Effector memory CD8-positive, alpha-beta T cell (primary cell): Measurements from ENCODE around the gene SWAP70.

Experiments
- ATAC-seq: fragments of 150-1000 bp; cut with Tn5 transposase; replicated peaks from 2 replicates; pipeline ENCODE4 v1.10.0; 2021; ENCODE audit warnings: mild to moderate bottlenecking, moderate library complexity
- DNase-seq, 3 experiments: peaks; one replicate each; pipeline ENCODE4 v3.0.0; 2021
- H3K27ac Mint-ChIP-seq, 2 donors: one replicate each; pipeline ENCODE4 v1.8.0; 2022; ENCODE audit warnings: mild to moderate bottlenecking in 2 of 2, mixed read lengths in 2 of 2, moderate library complexity in 2 of 2
- H3K27me3 Mint-ChIP-seq, 2 donors: one replicate each; pipeline ENCODE4 v1.8.0; 2022; ENCODE audit warnings: mixed read lengths in 2 of 2
- H3K36me3 Mint-ChIP-seq: one replicate; pipeline ENCODE4 v1.8.0; 2022; ENCODE audit warnings: mild to moderate bottlenecking, moderate library complexity, mixed read lengths; ENCODE audit not compliant: insufficient read depth
- H3K4me1 Mint-ChIP-seq, 2 donors: one replicate each; pipeline ENCODE4 v1.8.0; 2022; ENCODE audit warnings: low read depth in 2 of 2, mixed read lengths in 2 of 2
- H3K4me3 Mint-ChIP-seq, 2 donors: one replicate each; pipeline ENCODE4 v1.8.0; 2022; ENCODE audit warnings: mild to moderate bottlenecking in 2 of 2, mixed read lengths in 2 of 2, moderate library complexity in 2 of 2
- H3K9me3 Mint-ChIP-seq, 2 donors: one replicate each; pipeline ENCODE4 v1.8.0; 2022; ENCODE audit warnings: mixed read lengths in 2 of 2

Gene SWAP70

DNA sequence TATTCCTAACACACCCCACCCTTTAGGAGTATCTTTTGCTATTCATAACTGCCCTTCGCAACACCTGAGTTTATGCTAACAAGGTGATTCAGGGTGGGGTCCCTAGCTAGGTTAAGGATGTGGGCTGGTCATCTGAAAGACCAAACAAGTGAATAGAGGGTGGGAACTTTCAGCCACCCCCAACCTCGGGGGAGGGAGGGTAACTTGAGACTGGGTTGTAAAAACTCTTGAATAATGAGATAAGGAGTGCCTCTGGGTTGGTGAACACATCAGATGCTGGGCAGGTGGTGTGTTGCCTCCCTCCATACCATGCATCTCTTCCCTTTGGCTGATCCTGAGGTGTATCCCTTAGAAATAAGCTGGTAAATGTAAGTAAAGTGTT, 111.5 kb downstream of the SWAP70 start:
- Mint-ChIP-seq H3K4me1 (no peaks in the 10 kb centered on the region), H3K9me3 (no peaks in the 10 kb centered on the region), H3K4me3 (no peak overlapping the region), H3K27me3 (no peaks in the 10 kb centered on the region), H3K27ac (no peak overlapping the region), H3K36me3 (no peaks in the 10 kb centered on the region)
- ATAC-seq = no peak
- no peak for DNase-seq

DNA sequence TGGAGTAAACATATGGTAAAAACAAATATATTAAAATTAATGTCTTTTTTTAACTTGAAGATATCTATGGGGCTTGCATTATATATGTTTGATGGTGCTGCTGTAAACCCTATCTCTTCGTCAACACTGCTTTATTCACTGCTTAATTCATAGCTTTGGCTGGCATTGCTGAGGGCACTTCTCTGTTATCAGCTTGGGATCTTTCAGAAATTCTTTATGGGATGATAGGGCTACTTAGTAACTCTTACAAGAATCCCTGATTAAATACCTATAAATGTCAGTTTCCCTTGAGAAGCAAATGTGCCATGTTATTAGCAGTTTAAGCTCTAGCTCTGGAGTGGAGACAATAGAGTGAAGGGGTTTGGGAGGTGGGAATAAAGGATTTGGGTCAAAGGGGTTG, 112.3 kb downstream of the SWAP70 start:
- Mint-ChIP-seq H3K27me3 (no peaks in the 10 kb centered on the region), H3K4me1 (no peaks in the 10 kb centered on the region), H3K4me3 (no peak overlapping the region), H3K27ac (no peak overlapping the region), H3K9me3 (no peaks in the 10 kb centered on the region), H3K36me3 (peaks cover 4% of the 10 kb centered on the region)
- no peak for ATAC-seq
- DNase-seq = no peak

DNA sequence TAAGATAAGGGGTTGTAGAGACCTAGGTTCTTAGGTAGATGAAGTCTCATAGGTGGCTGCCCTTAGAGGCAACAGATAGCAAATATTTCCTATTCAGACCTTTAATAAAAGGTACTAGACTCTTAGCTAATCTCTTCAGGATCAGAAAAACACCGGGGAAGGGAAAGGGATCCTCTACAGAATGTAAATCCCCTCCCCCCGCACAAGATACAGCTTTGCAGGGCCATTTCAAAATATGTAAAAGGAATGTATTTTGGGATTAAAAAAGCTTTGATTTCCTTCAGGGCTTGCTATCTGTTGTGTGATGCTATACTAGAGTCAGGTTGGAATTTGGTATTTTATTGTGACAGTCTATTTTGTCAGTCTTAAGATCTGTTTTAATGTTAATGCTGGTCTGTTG, 113.2 kb downstream of the SWAP70 start:
- Mint-ChIP-seq H3K9me3 (no peaks in the 10 kb centered on the region), H3K27me3 (no peaks in the 10 kb centered on the region), H3K4me1 (no peaks in the 10 kb centered on the region), H3K4me3 (no peak overlapping the region), H3K27ac (no peak overlapping the region), H3K36me3 (peaks cover 7% of the 10 kb centered on the region)
- DNase-seq (no peak), ATAC-seq (no peak)

DNA sequence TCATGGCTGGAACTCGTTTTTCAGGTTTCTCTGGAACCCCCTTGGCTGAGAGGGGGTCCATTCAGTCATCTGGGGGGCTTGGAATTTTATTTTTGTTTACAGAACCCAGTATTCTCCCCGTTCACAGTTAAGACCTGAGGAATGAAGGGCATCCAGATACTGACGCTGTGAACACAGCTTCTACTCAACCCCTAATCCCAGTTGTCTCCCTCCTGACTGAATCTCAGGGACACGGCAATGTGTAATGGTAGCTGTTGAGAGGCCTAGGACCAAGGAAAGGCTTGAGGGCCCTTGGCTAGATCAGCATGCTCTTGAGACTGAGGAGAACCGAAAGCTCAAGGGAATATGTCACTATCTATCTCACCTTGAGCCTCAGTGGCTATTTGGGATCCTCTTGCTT, 113.6 kb downstream of the SWAP70 start:
- H3K36me3 Mint-ChIP-seq = peaks cover 11% of the 10 kb centered on the region
- no peak overlapping the region for H3K27ac Mint-ChIP-seq
- H3K27me3 Mint-ChIP-seq = no peaks in the 10 kb centered on the region
- H3K9me3 Mint-ChIP-seq = no peaks in the 10 kb centered on the region
- H3K4me3 Mint-ChIP-seq = no peak overlapping the region
- ATAC-seq = no peak
- DNase-seq = no peak
- H3K4me1 Mint-ChIP-seq = no peaks in the 10 kb centered on the region

DNA sequence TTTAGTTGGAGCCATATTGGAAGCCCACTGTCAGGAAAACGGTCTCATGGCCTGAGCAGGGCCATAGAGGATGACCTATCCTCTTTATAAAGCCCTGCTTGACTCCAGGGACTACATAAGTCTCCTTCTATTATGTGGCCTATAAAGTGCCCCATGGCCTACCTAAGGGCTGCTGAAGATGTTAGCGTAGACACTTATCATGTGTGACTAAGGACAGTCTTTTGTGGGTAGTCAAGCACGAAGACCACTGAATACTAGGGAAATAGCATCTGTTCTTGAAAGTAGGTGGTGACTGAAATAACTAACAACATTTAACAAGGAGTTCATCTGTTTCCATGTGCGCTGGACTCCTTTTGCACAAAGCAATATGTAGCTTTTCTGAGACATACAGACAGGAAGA, 117.1 kb downstream of the SWAP70 start:
- Mint-ChIP-seq H3K4me3 (no peak overlapping the region), H3K4me1 (no peaks in the 10 kb centered on the region), H3K36me3 (peaks cover 15% of the 10 kb centered on the region), H3K27me3 (no peaks in the 10 kb centered on the region), H3K27ac (no peak overlapping the region), H3K9me3 (no peaks in the 10 kb centered on the region)
- ATAC-seq (no peak), DNase-seq (no peak)

DNA sequence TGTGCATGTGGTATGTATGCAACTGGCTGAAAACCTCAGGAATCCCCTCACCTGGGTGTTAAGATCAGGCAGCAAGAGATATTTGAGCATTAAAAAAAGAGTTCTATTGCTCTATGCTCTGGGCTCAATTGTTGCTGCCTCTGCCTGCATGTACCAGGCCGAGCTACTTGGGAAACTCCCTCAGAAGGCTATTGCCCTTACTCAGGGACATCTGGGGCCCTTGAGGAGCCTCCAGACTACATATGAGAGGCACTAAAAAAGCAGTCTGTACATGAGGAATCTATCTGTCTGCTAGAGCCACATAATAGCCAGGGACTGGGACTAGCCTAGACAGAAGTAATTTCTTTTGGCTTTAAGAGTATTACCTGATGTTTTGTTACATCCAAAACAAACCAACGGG, 120.1 kb downstream of the SWAP70 start:
- Mint-ChIP-seq H3K36me3 (peaks cover 25% of the 10 kb centered on the region), H3K4me1 (no peaks in the 10 kb centered on the region), H3K27me3 (no peaks in the 10 kb centered on the region), H3K9me3 (no peaks in the 10 kb centered on the region), H3K4me3 (no peak overlapping the region), H3K27ac (no peak overlapping the region)
- no peak for DNase-seq
- ATAC-seq = no peak

DNA sequence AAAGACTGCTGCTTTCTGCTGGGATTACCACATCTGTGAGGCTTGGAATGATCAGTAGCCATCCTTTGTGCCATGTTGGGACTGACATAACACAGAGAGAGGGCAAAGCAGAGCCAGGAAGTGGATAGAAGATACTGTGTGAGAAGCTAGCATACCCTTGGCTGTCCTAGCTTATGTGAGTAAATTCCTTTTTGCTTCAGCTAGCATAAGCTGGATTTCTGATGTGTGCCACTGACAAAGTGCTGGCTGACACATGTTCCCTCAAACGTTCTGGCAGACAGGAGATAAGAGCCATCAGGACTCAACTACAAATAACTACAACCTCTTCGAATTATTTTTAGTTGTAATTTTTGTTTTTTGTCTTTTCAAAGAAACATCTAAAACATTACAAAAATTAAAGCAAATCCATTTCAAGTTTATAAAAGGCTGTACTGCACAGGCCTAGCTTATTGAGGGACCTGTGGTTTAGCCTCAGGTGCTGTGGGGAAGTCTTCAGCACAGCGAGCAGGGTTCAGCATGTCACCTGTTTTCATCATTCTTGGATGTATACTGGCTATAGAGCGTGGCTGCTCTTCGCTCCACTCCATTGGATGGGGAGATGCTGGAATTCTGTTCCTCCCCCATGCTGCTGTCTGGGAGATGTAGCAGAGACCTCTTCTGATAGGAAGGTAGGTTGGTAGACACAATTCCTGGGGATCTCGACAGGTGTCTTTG, 120.9 kb downstream of the SWAP70 start:
- ATAC-seq (no peak), DNase-seq (no peak)
- Mint-ChIP-seq H3K4me3 (no peak overlapping the region), H3K27ac (no peak overlapping the region), H3K27me3 (no peaks in the 10 kb centered on the region), H3K9me3 (no peaks in the 10 kb centered on the region), H3K36me3 (peaks cover 26% of the 10 kb centered on the region), H3K4me1 (no peaks in the 10 kb centered on the region)

DNA sequence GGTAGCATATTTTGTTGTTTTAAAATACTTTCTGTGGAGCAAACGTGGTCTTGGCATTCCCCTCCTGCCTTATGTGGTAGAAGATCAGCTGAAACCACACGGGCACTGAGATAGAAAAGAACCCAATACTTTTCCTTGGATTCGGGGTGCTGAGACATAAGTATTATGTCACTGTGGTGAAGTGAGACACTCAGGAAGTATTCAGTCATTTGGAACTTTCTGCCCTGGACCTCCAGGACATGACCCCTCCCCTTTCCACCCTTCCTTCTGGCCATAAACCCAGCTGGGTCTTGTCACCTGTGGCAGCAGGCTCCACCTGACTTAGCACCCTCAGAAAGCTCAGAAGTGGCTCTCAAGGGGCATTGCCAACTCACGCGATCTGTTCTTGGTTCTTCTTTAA, 123.4 kb downstream of the SWAP70 start:
- H3K27ac Mint-ChIP-seq = peak overlapping the region in 1 of 2 donors; percentile 76
- no peaks in the 10 kb centered on the region for H3K9me3 Mint-ChIP-seq
- H3K27me3 Mint-ChIP-seq = no peaks in the 10 kb centered on the region
- H3K4me1 Mint-ChIP-seq = no peaks in the 10 kb centered on the region
- no peak for DNase-seq
- no peak overlapping the region for H3K4me3 Mint-ChIP-seq
- ATAC-seq = no peak
- H3K36me3 Mint-ChIP-seq = peaks cover 23% of the 10 kb centered on the region

DNA sequence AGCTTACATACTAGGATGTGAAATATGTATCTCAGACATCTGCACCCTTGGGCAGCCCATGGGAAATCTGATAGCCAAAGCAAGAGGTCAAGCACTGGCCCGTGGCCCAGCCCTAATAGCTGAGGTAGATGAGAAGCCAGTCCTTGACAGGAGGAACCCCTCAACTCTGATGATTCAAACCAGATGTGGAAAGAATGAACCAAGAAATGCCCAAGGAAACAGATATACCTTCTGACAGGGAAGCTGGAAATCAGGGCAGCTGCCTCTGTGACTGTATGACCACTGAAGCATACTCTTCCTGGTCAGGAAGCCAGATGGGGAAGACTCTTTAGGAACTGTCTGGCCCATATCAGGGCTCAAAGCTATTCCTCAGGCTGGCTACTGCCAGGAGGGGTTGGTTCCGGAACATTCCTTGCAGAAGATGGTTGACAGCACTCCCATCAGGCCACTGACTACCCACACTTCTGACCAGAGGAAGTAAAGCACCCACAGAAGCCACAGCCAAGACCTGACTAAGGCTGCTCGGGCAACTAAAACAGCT, 124.2 kb downstream of the SWAP70 start:
- ATAC-seq (no peak), DNase-seq (no peak)
- H3K4me3 Mint-ChIP-seq = no peak overlapping the region
- no peaks in the 10 kb centered on the region for H3K27me3 Mint-ChIP-seq
- no peaks in the 10 kb centered on the region for H3K9me3 Mint-ChIP-seq
- peaks cover 18% of the 10 kb centered on the region for H3K36me3 Mint-ChIP-seq
- peak overlapping the region; percentile 41 to 76 for H3K27ac Mint-ChIP-seq
- no peaks in the 10 kb centered on the region for H3K4me1 Mint-ChIP-seq

DNA sequence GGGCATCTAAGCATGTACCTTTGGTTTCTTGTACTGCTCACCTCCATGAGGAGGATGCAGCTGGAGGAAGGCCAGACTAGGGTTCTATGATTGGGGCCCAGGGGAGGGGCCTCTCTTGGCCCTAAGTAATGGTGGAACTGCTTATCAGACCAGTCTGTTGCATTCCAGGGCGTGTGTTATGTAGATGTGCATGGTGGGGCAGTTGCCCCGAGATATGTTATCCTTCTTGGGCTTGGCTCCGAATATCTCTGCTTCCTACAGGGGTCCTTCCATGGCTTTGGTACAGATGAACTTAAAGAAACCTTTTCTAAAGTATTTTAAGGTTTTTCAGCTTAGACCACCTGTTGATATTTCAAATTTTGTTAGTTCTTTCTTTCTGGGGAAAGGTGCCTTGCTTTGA, 126.0 kb downstream of the SWAP70 start:
- Mint-ChIP-seq H3K4me1 (no peaks in the 10 kb centered on the region), H3K27me3 (no peaks in the 10 kb centered on the region), H3K9me3 (no peaks in the 10 kb centered on the region), H3K4me3 (no peak overlapping the region), H3K36me3 (peaks cover 18% of the 10 kb centered on the region), H3K27ac (no peak overlapping the region)
- DNase-seq (no peak), ATAC-seq (no peak)

DNA sequence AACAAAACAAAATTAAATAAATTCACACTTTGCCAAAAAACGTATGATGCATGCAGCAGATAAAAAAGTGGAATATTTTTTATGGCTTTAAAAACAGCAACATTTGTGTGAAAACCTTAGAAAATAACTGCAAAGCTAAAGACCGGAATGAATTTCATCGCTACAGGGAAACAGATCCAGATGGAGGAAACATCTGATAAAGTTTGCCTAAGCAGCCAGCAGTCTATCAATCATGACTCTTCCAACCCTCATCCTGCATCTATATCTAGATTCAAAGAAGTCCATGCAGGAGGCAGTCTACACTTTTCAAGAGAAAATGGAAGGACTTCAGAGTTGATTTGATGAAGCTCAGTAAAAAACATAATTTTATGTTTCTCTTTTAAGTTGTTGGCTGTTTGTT, 126.8 kb downstream of the SWAP70 start:
- Mint-ChIP-seq H3K4me3 (no peak overlapping the region), H3K9me3 (no peaks in the 10 kb centered on the region)

DNA sequence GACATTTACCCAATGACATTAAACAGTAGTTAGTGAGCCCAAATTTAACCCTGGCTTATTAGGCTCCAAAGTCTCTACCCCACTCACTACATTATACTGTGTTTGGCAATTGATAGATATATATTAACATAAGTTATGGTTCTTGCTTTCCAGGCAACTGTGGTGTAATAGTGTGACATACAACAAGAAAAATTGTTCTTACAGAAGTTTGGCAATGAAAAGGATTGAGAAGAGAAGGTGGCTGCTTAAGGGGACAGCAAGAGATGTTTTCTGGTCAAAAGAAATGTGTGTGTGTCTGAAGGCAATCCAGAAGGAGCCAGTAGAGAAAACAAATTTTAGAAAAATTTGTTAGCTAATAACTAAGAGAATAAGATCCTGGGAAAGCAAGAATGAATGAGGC, 132.4 kb downstream of the SWAP70 start:
- no peak overlapping the region for H3K4me3 Mint-ChIP-seq
- peaks cover 9% of the 10 kb centered on the region for H3K36me3 Mint-ChIP-seq
- no peak for ATAC-seq
- no peak overlapping the region for H3K27ac Mint-ChIP-seq
- DNase-seq = no peak
- no peaks in the 10 kb centered on the region for H3K9me3 Mint-ChIP-seq
- no peaks in the 10 kb centered on the region for H3K27me3 Mint-ChIP-seq
- H3K4me1 Mint-ChIP-seq = no peaks in the 10 kb centered on the region

More for the DNA sequence above, 126.8 kb downstream of the SWAP70 start:
- no peak for ATAC-seq
- Mint-ChIP-seq H3K27ac (no peak overlapping the region), H3K27me3 (no peaks in the 10 kb centered on the region), H3K36me3 (peaks cover 18% of the 10 kb centered on the region), H3K4me1 (no peaks in the 10 kb centered on the region)
- no peak for DNase-seq

DNA sequence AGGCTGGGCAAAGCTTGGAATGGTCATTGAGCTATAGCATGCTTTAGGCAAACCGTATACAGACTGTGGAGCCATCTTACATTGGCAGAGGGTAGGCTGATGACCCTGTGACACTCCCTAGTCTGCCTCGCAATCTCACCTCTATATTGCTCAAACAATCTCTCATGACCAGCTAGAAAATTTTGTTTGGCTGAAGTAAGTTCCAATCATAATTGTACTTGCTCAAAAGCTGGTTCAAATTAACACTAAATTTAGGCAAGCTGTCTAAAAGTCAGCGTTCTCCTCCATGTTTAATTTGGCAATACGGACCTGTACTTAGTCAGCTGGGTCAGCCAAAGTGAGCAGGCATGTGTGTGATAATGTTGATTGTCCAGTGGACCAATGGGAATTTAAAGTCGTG, 133.0 kb downstream of the SWAP70 start:
- Mint-ChIP-seq H3K4me3 (no peak overlapping the region), H3K27ac (no peak overlapping the region), H3K36me3 (peaks cover 6% of the 10 kb centered on the region), H3K4me1 (no peaks in the 10 kb centered on the region), H3K9me3 (no peaks in the 10 kb centered on the region), H3K27me3 (no peaks in the 10 kb centered on the region)
- no peak for DNase-seq
- ATAC-seq = no peak

DNA sequence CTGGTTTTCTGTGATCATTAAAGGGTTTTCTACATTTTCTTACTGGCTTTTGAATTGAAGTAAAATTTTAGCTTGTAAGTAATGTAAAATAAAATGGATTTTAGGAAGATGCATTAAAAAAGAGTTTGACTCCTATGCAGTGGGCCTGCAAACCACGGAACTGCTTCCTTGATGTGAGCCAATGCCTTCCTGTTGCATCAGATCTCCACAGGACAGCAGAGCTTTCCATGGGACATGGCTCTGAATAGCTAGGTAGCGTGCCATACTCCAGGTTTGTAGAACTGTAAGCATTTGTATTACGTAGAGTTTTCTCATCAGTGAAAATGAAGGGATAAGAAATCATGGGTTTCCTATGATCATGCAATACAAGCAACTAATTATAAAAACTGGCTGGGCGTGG, 133.4 kb downstream of the SWAP70 start:
- Mint-ChIP-seq H3K27ac (no peak overlapping the region), H3K36me3 (peaks cover 3% of the 10 kb centered on the region), H3K27me3 (no peaks in the 10 kb centered on the region), H3K4me1 (no peaks in the 10 kb centered on the region), H3K9me3 (no peaks in the 10 kb centered on the region), H3K4me3 (no peak overlapping the region)
- DNase-seq = no peak
- no peak for ATAC-seq
